Left kidney (tissue), 2 donors: ENCODE measurements around the gene CCDC33. TPM values are rescaled to one million over a fixed set of nuclear protein-coding genes. Genes with fewer than 3 reads are reported as not detected.

Experiments
- DNase-seq: peaks from one replicate; pipeline ENCODE4 v3.0.0-alpha.2; 2013
- polyA plus RNA-seq: library from polyadenylated mRNA; unstranded; fragments of 120-200 nt; gene quantifications from one replicate; pipeline ENCODE4 v1.2.1, GENCODE V29; 2013; ENCODE audit not compliant: insufficient read length

The CCDC33 gene
- polyA plus RNA-seq, 1 donor, result 9.0 TPM

- no peak for DNase-seq
Observed at GRCh38 chr15:74281147-74282133, 45.3 kb downstream of the CCDC33 start.

GRCh38 chr15:74283368-74283767 lies 47.2 kb downstream of the CCDC33 start:
- no peak for DNase-seq

GRCh38 chr15:74289671-74290070 lies 53.5 kb downstream of the CCDC33 start:
- DNase-seq, result no peak

- DNase-seq, result no peak
Observed at GRCh38 chr15:74290645-74291044, 54.5 kb downstream of the CCDC33 start.

GRCh38 chr15:74291101-74292071 lies 55.3 kb downstream of the CCDC33 start:
- DNase-seq, result peak; percentile 85

GRCh38 chr15:74293021-74293810 lies 57.1 kb downstream of the CCDC33 start:
- no peak for DNase-seq

- no peak for DNase-seq
Observed at GRCh38 chr15:74294010-74294409, 57.9 kb downstream of the CCDC33 start.

- DNase-seq, result no peak
Observed at GRCh38 chr15:74295800-74296199, 59.7 kb downstream of the CCDC33 start.

- no peak for DNase-seq
Observed at GRCh38 chr15:74297887-74298286, 61.8 kb downstream of the CCDC33 start.

- no peak for DNase-seq
Observed at GRCh38 chr15:74300057-74300795, 64.1 kb downstream of the CCDC33 start.

GRCh38 chr15:74301583-74302361 lies 65.6 kb downstream of the CCDC33 start:
- DNase-seq, result no peak

- DNase-seq, result no peak
Observed at GRCh38 chr15:74302821-74303359, 66.8 kb downstream of the CCDC33 start.

- DNase-seq, result no peak
Observed at GRCh38 chr15:74303741-74304309, 67.7 kb downstream of the CCDC33 start.

GRCh38 chr15:74304431-74304830 lies 68.3 kb downstream of the CCDC33 start:
- DNase-seq, result no peak

GRCh38 chr15:74305687-74306086 lies 69.6 kb downstream of the CCDC33 start:
- DNase-seq, result no peak

- no peak for DNase-seq
Observed at GRCh38 chr15:74306781-74307217, 70.7 kb downstream of the CCDC33 start.

GRCh38 chr15:74307827-74308811 lies 72.0 kb downstream of the CCDC33 start:
- DNase-seq, result no peak
